ENCODE results near the gene APLNR. TPM values are rescaled to one million over a fixed set of nuclear protein-coding genes. Genes with fewer than 3 reads are reported as not detected.
A peak's percentile ranks its signal among the peaks of the same experiment; 100 is the strongest.

APLNR gene
- total RNA-seq, 1 donor = not detected

- TF ChIP-seq CTCF (IDR thresholded peaks at IDR 0.05; ENCODE audit: insufficient read depth, low read length) = no peak
- DNase-seq (ENCODE audit: low read depth) = peak; percentile 18
- H3K4me3 ChIP-seq (ENCODE audit: low read depth, low read length) = no peak overlapping the region
These were observed 13.4 kb downstream of the APLNR start for GRCh38 chr11:57223601-57224000.

- DNase-seq (ENCODE audit: low read depth) = no peak
These were observed 14.8 kb downstream of the APLNR start for GRCh38 chr11:57222239-57222638.

GRCh38 chr11:57219021-57219627 lies 17.9 kb downstream of the APLNR start:
- DNase-seq (ENCODE audit: low read depth) = peak; percentile 60
- no peak overlapping the region for H3K4me3 ChIP-seq (ENCODE audit: low read depth, low read length)
- TF ChIP-seq CTCF (IDR thresholded peaks at IDR 0.05; ENCODE audit: insufficient read depth, low read length) = no peak

More at GRCh38 chr11:57222239-57222638, 14.8 kb downstream of the APLNR start:
- no peak for TF ChIP-seq CTCF (IDR thresholded peaks at IDR 0.05; ENCODE audit: insufficient read depth, low read length)
- no peak overlapping the region for H3K4me3 ChIP-seq (ENCODE audit: low read depth, low read length)

GRCh38 chr11:57217053-57217452 lies 20.0 kb downstream of the APLNR start:
- TF ChIP-seq CTCF (IDR thresholded peaks at IDR 0.05; ENCODE audit: insufficient read depth, low read length) = no peak
- no peak overlapping the region for H3K4me3 ChIP-seq (ENCODE audit: low read depth, low read length)
- no peak for DNase-seq (ENCODE audit: low read depth)

GRCh38 chr11:57216463-57216862 lies 20.6 kb downstream of the APLNR start:
- no peak for TF ChIP-seq CTCF (IDR thresholded peaks at IDR 0.05; ENCODE audit: insufficient read depth, low read length)
- DNase-seq (ENCODE audit: low read depth) = no peak
- no peak overlapping the region for H3K4me3 ChIP-seq (ENCODE audit: low read depth, low read length)

GRCh38 chr11:57214494-57214893 lies 22.6 kb downstream of the APLNR start:
- DNase-seq (ENCODE audit: low read depth) = peak; percentile 81
- no peak overlapping the region for H3K4me3 ChIP-seq (ENCODE audit: low read depth, low read length)
- peak; percentile 33 for TF ChIP-seq CTCF (IDR thresholded peaks at IDR 0.05; ENCODE audit: insufficient read depth, low read length)

GRCh38 chr11:57214098-57214417 lies 23.0 kb downstream of the APLNR start:
- peak; percentile 43 for DNase-seq (ENCODE audit: low read depth)

More at GRCh38 chr11:57214098-57214417, 23.0 kb downstream of the APLNR start:
- H3K4me3 ChIP-seq (ENCODE audit: low read depth, low read length) = no peak overlapping the region
- no peak for TF ChIP-seq CTCF (IDR thresholded peaks at IDR 0.05; ENCODE audit: insufficient read depth, low read length)
